GM12878 (cell line): Measurements from ENCODE around the gene STX8. TPM values are rescaled to one million over a fixed set of nuclear protein-coding genes. Genes with fewer than 3 reads are reported as not detected.

Experiments
- ATF7 ChIP-seq: fragments of 450-650 bp; IDR thresholded peaks from 2 replicates; pipeline ENCODE4 v1.6.1; 2016; ENCODE audit warnings: low read depth, mild to moderate bottlenecking
- BACH1 ChIP-seq: fragments of 450-650 bp; IDR thresholded peaks from 2 replicates; pipeline ENCODE4 v1.6.1; 2017; ENCODE audit warnings: mild to moderate bottlenecking, borderline replicate concordance
- BMI1 ChIP-seq: fragments of 450-650 bp; IDR thresholded peaks from 2 replicates; pipeline ENCODE4 v1.6.1; 2016; ENCODE audit warnings: mild to moderate bottlenecking, moderate library complexity, borderline replicate concordance
- BRCA1 ChIP-seq: IDR thresholded peaks from 2 replicates; pipeline ENCODE4 v1.6.1; 2011; ENCODE audit warnings: low read depth, low read length, improper control_type of control experiment
- CBFB ChIP-seq: IDR thresholded peaks from 2 replicates; pipeline ENCODE4 v1.6.1; 2016; ENCODE audit warnings: antibody characterized with exemption, low read depth
- CHD1 ChIP-seq: IDR thresholded peaks from 2 replicates; pipeline ENCODE4 v1.6.1; 2012; ENCODE audit warnings: low read depth, low read length, improper control_type of control experiment
- CREM ChIP-seq: IDR thresholded peaks from 2 replicates; pipeline ENCODE4 v1.6.1; 2014; ENCODE audit warnings: antibody characterized with exemption, low read depth
- ETV6 ChIP-seq, 2 experiments: fragments of 450-650 bp in 1 of 2; IDR thresholded peaks in 1 of 2; conservative IDR thresholded peaks in 1 of 2; 2 replicates each; pipeline ENCODE4 v1.6.1; 2014; ENCODE audit warnings: antibody characterized with exemption in 1 of 2, borderline replicate concordance in 1 of 2, low read depth in 1 of 2, mild to moderate bottlenecking in 1 of 2, moderate library complexity in 1 of 2
- HCFC1 ChIP-seq: fragments of 150-350 bp; IDR thresholded peaks from 2 replicates; pipeline ENCODE4 v1.6.1; 2014; ENCODE audit warnings: low read length
- HDAC2 ChIP-seq: fragments of 200-600 bp; sonication (generic); IDR thresholded peaks from 2 replicates; pipeline ENCODE4 v1.6.1; 2017
- HDAC6 ChIP-seq: fragments of 200-600 bp; sonication (generic); IDR thresholded peaks from one replicate; pipeline ENCODE4 v1.8.0; 2017; ENCODE audit warnings: antibody characterized with exemption; ENCODE audit not compliant: unreplicated experiment
- KAT2A ChIP-seq: conservative IDR thresholded peaks from 2 replicates; pipeline ENCODE4 v1.6.1; 2011; ENCODE audit warnings: low read depth, low read length; ENCODE audit not compliant: control insufficient read depth
- MEF2B ChIP-seq: fragments of 450-650 bp; IDR thresholded peaks from 2 replicates; pipeline ENCODE4 v1.6.1; 2018; ENCODE audit warnings: mild to moderate bottlenecking, moderate library complexity; ENCODE audit not compliant: partially characterized antibody, poor library complexity, severe bottlenecking
- MTA3 ChIP-seq: IDR thresholded peaks from 2 replicates; pipeline ENCODE4 v1.6.1; 2012; ENCODE audit warnings: low read length, inconsistent platforms, borderline replicate concordance
- MYC ChIP-seq: IDR thresholded peaks from 2 replicates; pipeline ENCODE4 v1.6.1; 2011; ENCODE audit warnings: mild to moderate bottlenecking, low read length, moderate library complexity, inconsistent platforms; ENCODE audit not compliant: insufficient read depth, insufficient replicate concordance, insufficient read length, severe bottlenecking
- NR2C2 ChIP-seq: IDR thresholded peaks from 2 replicates; pipeline ENCODE4 v1.6.1; 2011; ENCODE audit warnings: borderline replicate concordance, low read depth; ENCODE audit not compliant: control insufficient read depth, insufficient read length
- NR2F1 ChIP-seq: fragments of 450-650 bp; conservative IDR thresholded peaks from 2 replicates; pipeline ENCODE4 v1.6.1; 2017; ENCODE audit warnings: mild to moderate bottlenecking
- PBX3 ChIP-seq: IDR thresholded peaks from 2 replicates; pipeline ENCODE4 v1.6.1; 2011; ENCODE audit warnings: mild to moderate bottlenecking, low read depth, low read length, moderate library complexity; ENCODE audit not compliant: insufficient replicate concordance
- POLR2AphosphoS2 ChIP-seq: IDR thresholded peaks from 2 replicates; pipeline ENCODE4 v1.6.1; 2011; ENCODE audit warnings: low read depth, mild to moderate bottlenecking, low read length, improper control_type of control experiment, moderate library complexity
- RB1 ChIP-seq: fragments of 450-650 bp; formaldehyde crosslinking; IDR thresholded peaks from 2 replicates; pipeline ENCODE4 v1.6.1; 2017; ENCODE audit warnings: mild to moderate bottlenecking, borderline replicate concordance
- RCOR1 ChIP-seq: conservative IDR thresholded peaks from 2 replicates; pipeline ENCODE4 v1.6.1; 2012; ENCODE audit warnings: low read depth, low read length, improper control_type of control experiment
- RFX5 ChIP-seq: IDR thresholded peaks from 2 replicates; pipeline ENCODE4 v1.6.1; 2011; ENCODE audit warnings: low read depth, low read length, improper control_type of control experiment
- SMAD5 ChIP-seq: IDR thresholded peaks from 2 replicates; pipeline ENCODE4 v1.6.1; 2016; ENCODE audit warnings: antibody characterized with exemption, low read depth
- SRF ChIP-seq, 2 experiments: IDR thresholded peaks; 2 replicates each; pipeline ENCODE4 v1.6.1; 2011; ENCODE audit warnings: low read depth in 2 of 2, low read length in 2 of 2, mild to moderate bottlenecking in 1 of 2, moderate library complexity in 1 of 2
- TCF3 ChIP-seq: IDR thresholded peaks from 2 replicates; pipeline ENCODE4 v1.6.1; 2012; ENCODE audit warnings: low read depth, mild to moderate bottlenecking, low read length, borderline replicate concordance; ENCODE audit not compliant: insufficient read depth
- ZBTB4 ChIP-seq: fragments of 450-650 bp; formaldehyde crosslinking; IDR thresholded peaks from 2 replicates; pipeline ENCODE4 v1.4.0; 2022; ENCODE audit warnings: mild to moderate bottlenecking, moderate library complexity
- ZNF274 ChIP-seq: IDR thresholded peaks from one replicate; pipeline ENCODE4 v1.8.0; 2011; ENCODE audit not compliant: insufficient read length, insufficient read depth
- ZNF622 ChIP-seq: fragments of 450-650 bp; IDR thresholded peaks from 2 replicates; pipeline ENCODE4 v1.6.1; 2017; ENCODE audit warnings: mild to moderate bottlenecking, inconsistent platforms
- ZSCAN29 ChIP-seq: fragments of 450-650 bp; IDR thresholded peaks from 2 replicates; pipeline ENCODE4 v1.6.1; 2017; ENCODE audit warnings: mild to moderate bottlenecking, moderate library complexity
- polyA plus RNA-seq, 11 experiments: library from polyadenylated mRNA; depleted of rRNA in 4 of 11; unstranded in 6 of 11; stranded (reverse) in 5 of 11; fragments of >200 nt; fragmentation: Nextera tagmentation in 4 of 11; fragmentation: Illumina TruSeq in 1 of 11; extraction: Ambion mirVana in 4 of 11; extraction: Trizol in 1 of 11; gene quantifications; 1 replicate in 1 of 11; 2 replicates in 10 of 11; pipeline versions ENCODE4 v1.2.1 to v1.2.3, GENCODE V29; 2011 to 2016; ENCODE audit warnings: inconsistent platforms in 2 of 11, missing spikeins in 2 of 11, low read depth in 1 of 11
- total RNA-seq, 4 experiments: library from RNA; depleted of rRNA in 3 of 4; stranded (reverse); fragments of >200 nt in 3 of 4; fragmentation: Illumina TruSeq in 1 of 4; extraction: Trizol in 1 of 4; gene quantifications; 2 replicates each; pipeline versions ENCODE4 v1.2.1 to v1.2.3, GENCODE V29; 2013 to 2021

The STX8 gene
- total and polyA plus RNA-seq, 10 of the 15 experiments (the other 5 are each of a cell fraction or from before 2014, with no cell fraction given): 47.9 to 151 (median 72.9) TPM

DNA sequence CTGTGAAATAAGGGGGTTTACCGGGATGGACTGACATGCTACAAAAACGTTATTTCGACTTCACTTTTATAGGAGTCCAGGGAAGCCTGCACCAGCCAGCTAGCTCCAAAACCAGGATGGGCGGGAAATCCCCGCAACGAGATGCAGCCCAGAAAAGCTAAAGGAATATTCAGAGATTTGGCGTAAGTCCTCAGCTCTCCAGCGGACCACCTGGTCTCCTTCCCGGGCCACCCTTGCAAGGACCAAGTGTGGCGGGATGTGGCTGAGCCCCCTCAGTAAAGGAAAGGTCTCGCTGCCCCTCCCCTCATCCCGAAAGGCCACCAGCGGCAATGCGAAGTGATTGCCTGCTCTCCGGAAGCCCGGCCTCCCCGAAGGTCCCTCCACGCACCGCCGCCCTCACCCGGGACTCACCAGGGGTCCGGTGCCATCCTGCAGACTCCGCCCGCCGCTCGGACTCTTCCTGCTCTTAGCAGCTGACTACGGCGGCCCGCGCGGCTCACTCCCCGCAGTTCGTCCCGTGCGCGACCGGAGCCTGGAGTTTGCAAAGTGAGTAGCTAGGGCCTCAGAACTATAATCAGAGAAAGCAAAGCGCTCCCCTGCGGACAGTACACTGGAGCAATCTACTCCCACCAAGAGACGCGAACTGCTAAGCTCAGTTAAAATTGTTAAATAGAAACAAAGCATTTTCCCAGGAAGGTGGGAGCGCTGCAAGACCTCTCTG is at the start of gene STX8 (continued):
- TF ChIP-seq SRF (IDR thresholded peaks at IDR 0.05; ENCODE audit: low read depth in 2 of 2, low read length in 2 of 2) (0 out of 4 replicates have a peak, but pooled peaks of 1 of the 2 experiments have one; percentile 18), BACH1 (no peak; the same call in 1 of the 2 replicates), NR2C2 (no peak), HDAC2 (no peak), CBFB (peak; percentile 76; the same call in 1 of the 2 replicates), HCFC1 (peak; percentile 55; the same call in 1 of the 2 replicates), RB1 (no peak), ZNF274 (no peak), RFX5 (no peak), TCF3 (no peak), ETV6 (conservative IDR thresholded peaks at IDR 0.05 in 1 of 2, IDR thresholded peaks at IDR 0.05 in 1 of 2; ENCODE audit: borderline replicate concordance in 1 of 2, low read depth in 1 of 2) (no peak), CHD1 (no peak), ZBTB4 (no peak), MTA3 (no peak), ZSCAN29 (no peak), KAT2A (no peak), NR2F1 (0 out of 2 replicates have a peak, but pooled peaks have one; percentile 34), PBX3 (peak; percentile 77), BRCA1 (no peak), ATF7 (no peak), HDAC6 (no peak), CREM (0 out of 2 replicates have a peak, but pooled peaks have one; percentile 23), MEF2B (no peak), RCOR1 (no peak), MYC (no peak), POLR2AphosphoS2 (no peak), ZNF622 (no peak), SMAD5 (no peak), BMI1 (no peak)
